ENCODE data around the gene ARHGAP23. TPM values are rescaled to one million over a fixed set of nuclear protein-coding genes. Genes with fewer than 3 reads are reported as not detected.
"Not testable (repeated sequence)": the region's sequence is repeated elsewhere in the genome, so short reads cannot be mapped to it uniquely, and the experiment has no call there.

ARHGAP23 gene
- total RNA-seq, 1 experiment from 2014 or later, result 0.04 TPM

- not testable (repeated sequence) for H3K4me2 ChIP-seq (ENCODE audit: low read depth, low read length, poor library complexity, severe bottlenecking); DNase-seq; H3K9me2 ChIP-seq (replicated peaks; ENCODE audit: insufficient read depth, low read length); H3K4me3 ChIP-seq (ENCODE audit: low read length); H3K4me1 ChIP-seq (ENCODE audit: low read length); H4K20me1 ChIP-seq (ENCODE audit: insufficient read depth, low read depth, low read length); H3K9me3 ChIP-seq (ENCODE audit: low read length); H3K27ac ChIP-seq (ENCODE audit: low read length); H3K27me3 ChIP-seq (ENCODE audit: low read length); H3K9ac ChIP-seq (ENCODE audit: low read length); H3K79me2 ChIP-seq (ENCODE audit: low read length); H3K36me3 ChIP-seq (ENCODE audit: insufficient read depth, low read length); H2AFZ ChIP-seq (ENCODE audit: low read length)
Observed at GRCh38 chr17:38477951-38478350, 49.7 kb downstream of the ARHGAP23 start.

- H3K9me2 ChIP-seq (replicated peaks; ENCODE audit: insufficient read depth, low read length); H2AFZ ChIP-seq (ENCODE audit: low read length); H3K4me1 ChIP-seq (ENCODE audit: low read length); H3K4me3 ChIP-seq (ENCODE audit: low read length); H3K79me2 ChIP-seq (ENCODE audit: low read length); H3K36me3 ChIP-seq (ENCODE audit: insufficient read depth, low read length); H3K4me2 ChIP-seq (ENCODE audit: low read depth, low read length, poor library complexity, severe bottlenecking); H3K27me3 ChIP-seq (ENCODE audit: low read length); H4K20me1 ChIP-seq (ENCODE audit: insufficient read depth, low read depth, low read length); H3K9me3 ChIP-seq (ENCODE audit: low read length); DNase-seq; H3K9ac ChIP-seq (ENCODE audit: low read length); H3K27ac ChIP-seq (ENCODE audit: low read length): not testable (repeated sequence)
Observed at GRCh38 chr17:38478667-38479066, 50.4 kb downstream of the ARHGAP23 start.

- H3K79me2 ChIP-seq (ENCODE audit: low read length); H2AFZ ChIP-seq (ENCODE audit: low read length); H3K9ac ChIP-seq (ENCODE audit: low read length); H3K4me3 ChIP-seq (ENCODE audit: low read length); H4K20me1 ChIP-seq (ENCODE audit: insufficient read depth, low read depth, low read length); H3K27ac ChIP-seq (ENCODE audit: low read length); H3K36me3 ChIP-seq (ENCODE audit: insufficient read depth, low read length); H3K27me3 ChIP-seq (ENCODE audit: low read length); DNase-seq; H3K4me2 ChIP-seq (ENCODE audit: low read depth, low read length, poor library complexity, severe bottlenecking); H3K9me2 ChIP-seq (replicated peaks; ENCODE audit: insufficient read depth, low read length); H3K9me3 ChIP-seq (ENCODE audit: low read length): not testable (repeated sequence)
- H3K4me1 ChIP-seq (ENCODE audit: low read length), result peaks cover 11% of the 10 kb centered on the region
Observed at GRCh38 chr17:38482039-38482699, 53.9 kb downstream of the ARHGAP23 start.

- H3K9ac ChIP-seq (ENCODE audit: low read length); H3K36me3 ChIP-seq (ENCODE audit: insufficient read depth, low read length); H3K9me3 ChIP-seq (ENCODE audit: low read length); H3K4me3 ChIP-seq (ENCODE audit: low read length); H3K9me2 ChIP-seq (replicated peaks; ENCODE audit: insufficient read depth, low read length); H4K20me1 ChIP-seq (ENCODE audit: insufficient read depth, low read depth, low read length); H3K79me2 ChIP-seq (ENCODE audit: low read length); H3K27ac ChIP-seq (ENCODE audit: low read length); H3K27me3 ChIP-seq (ENCODE audit: low read length); H3K4me2 ChIP-seq (ENCODE audit: low read depth, low read length, poor library complexity, severe bottlenecking); DNase-seq; H2AFZ ChIP-seq (ENCODE audit: low read length): not testable (repeated sequence)
- H3K4me1 ChIP-seq (ENCODE audit: low read length), result peaks cover 11% of the 10 kb centered on the region
Observed at GRCh38 chr17:38482700-38483043, 54.4 kb downstream of the ARHGAP23 start.

- not testable (repeated sequence) for H3K27ac ChIP-seq (ENCODE audit: low read length); H3K9ac ChIP-seq (ENCODE audit: low read length); H3K9me3 ChIP-seq (ENCODE audit: low read length); H3K36me3 ChIP-seq (ENCODE audit: insufficient read depth, low read length); H3K79me2 ChIP-seq (ENCODE audit: low read length); H3K9me2 ChIP-seq (replicated peaks; ENCODE audit: insufficient read depth, low read length); H3K4me3 ChIP-seq (ENCODE audit: low read length); H3K27me3 ChIP-seq (ENCODE audit: low read length); H4K20me1 ChIP-seq (ENCODE audit: insufficient read depth, low read depth, low read length)
- peak overlapping the region; percentile 97; the same call in 1 of the 2 replicates for H2AFZ ChIP-seq (ENCODE audit: low read length)
- H3K4me1 ChIP-seq (ENCODE audit: low read length), result peaks cover 11% of the 10 kb centered on the region
- H3K4me2 ChIP-seq (ENCODE audit: low read depth, low read length, poor library complexity, severe bottlenecking), result peak overlapping the region; percentile 35
- peak; percentile 88 for DNase-seq
Observed at GRCh38 chr17:38484242-38485145, 56.2 kb downstream of the ARHGAP23 start.

- Histone ChIP-seq H3K4me3 (ENCODE audit: low read length) (no peak overlapping the region; the same call in 1 of the 2 replicates), H3K27ac (ENCODE audit: low read length) (no peak overlapping the region), H3K4me1 (ENCODE audit: low read length) (peaks cover 11% of the 10 kb centered on the region), H3K4me2 (ENCODE audit: low read depth, low read length, poor library complexity, severe bottlenecking) (peak overlapping the region; percentile 35), H3K79me2 (ENCODE audit: low read length) (no peaks in the 10 kb centered on the region), H2AFZ (ENCODE audit: low read length) (peak overlapping the region; percentile 97; the same call in 1 of the 2 replicates), H3K36me3 (ENCODE audit: insufficient read depth, low read length) (no peaks in the 10 kb centered on the region), H3K27me3 (ENCODE audit: low read length) (no peaks in the 10 kb centered on the region), H3K9ac (ENCODE audit: low read length) (0 out of 2 replicates have a peak overlapping the region, but pooled peaks have one; percentile 33), H3K9me3 (ENCODE audit: low read length) (no peaks in the 10 kb centered on the region), H4K20me1 (ENCODE audit: insufficient read depth, low read depth, low read length) (no peaks in the 10 kb centered on the region), H3K9me2 (replicated peaks; ENCODE audit: insufficient read depth, low read length) (no peaks in the 10 kb centered on the region)
- no peak for DNase-seq
Observed at GRCh38 chr17:38485146-38485468, 56.8 kb downstream of the ARHGAP23 start.

GRCh38 chr17:38485681-38486298 is 57.5 kb downstream of the ARHGAP23 start:
- peak overlapping the region; percentile 97; the same call in 1 of the 2 replicates for H2AFZ ChIP-seq (ENCODE audit: low read length)
- not testable (repeated sequence) for H3K79me2 ChIP-seq (ENCODE audit: low read length); H3K9me3 ChIP-seq (ENCODE audit: low read length); H3K9me2 ChIP-seq (replicated peaks; ENCODE audit: insufficient read depth, low read length); H4K20me1 ChIP-seq (ENCODE audit: insufficient read depth, low read depth, low read length); H3K36me3 ChIP-seq (ENCODE audit: insufficient read depth, low read length); H3K27me3 ChIP-seq (ENCODE audit: low read length); H3K27ac ChIP-seq (ENCODE audit: low read length); H3K4me3 ChIP-seq (ENCODE audit: low read length)
- peaks cover 11% of the 10 kb centered on the region for H3K4me1 ChIP-seq (ENCODE audit: low read length)
- peak overlapping the region; percentile 35 for H3K4me2 ChIP-seq (ENCODE audit: low read depth, low read length, poor library complexity, severe bottlenecking)
- H3K9ac ChIP-seq (ENCODE audit: low read length), result peak overlapping the region; percentile 41; the same call in 1 of the 2 replicates
- peak; percentile 69 for DNase-seq

- H4K20me1 ChIP-seq (ENCODE audit: insufficient read depth, low read depth, low read length); H2AFZ ChIP-seq (ENCODE audit: low read length); H3K9ac ChIP-seq (ENCODE audit: low read length); H3K79me2 ChIP-seq (ENCODE audit: low read length); H3K9me2 ChIP-seq (replicated peaks; ENCODE audit: insufficient read depth, low read length); H3K27me3 ChIP-seq (ENCODE audit: low read length); H3K9me3 ChIP-seq (ENCODE audit: low read length); H3K4me2 ChIP-seq (ENCODE audit: low read depth, low read length, poor library complexity, severe bottlenecking); DNase-seq; H3K27ac ChIP-seq (ENCODE audit: low read length); H3K36me3 ChIP-seq (ENCODE audit: insufficient read depth, low read length); H3K4me3 ChIP-seq (ENCODE audit: low read length): not testable (repeated sequence)
- peaks cover 11% of the 10 kb centered on the region for H3K4me1 ChIP-seq (ENCODE audit: low read length)
Observed at GRCh38 chr17:38489774-38490173, 61.5 kb downstream of the ARHGAP23 start.
